GM20000 (cell line): Measurements from ENCODE around the gene TMCO6.
"Not testable (repeated sequence)": the region's sequence is repeated elsewhere in the genome, so short reads cannot be mapped to it uniquely, and the experiment has no call there.

Experiments
- DNase-seq: peaks from one replicate; pipeline ENCODE4 v3.0.0; 2012; ENCODE audit warnings: low spot score
- CTCF ChIP-seq: IDR thresholded peaks from 2 replicates; pipeline ENCODE4 v1.5.1; 2012; ENCODE audit warnings: mild to moderate bottlenecking, control low read depth; ENCODE audit errors: extremely low read depth, missing control alignments

The TMCO6 gene

GRCh38 chr5:140598836-140599235 lies 40.4 kb upstream of the TMCO6 start:
- DNase-seq, result no peak
- TF ChIP-seq CTCF, result no peak

- no peak for TF ChIP-seq CTCF
- DNase-seq, result no peak
Observed at GRCh38 chr5:140600096-140600495, 39.2 kb upstream of the TMCO6 start.

DNA sequence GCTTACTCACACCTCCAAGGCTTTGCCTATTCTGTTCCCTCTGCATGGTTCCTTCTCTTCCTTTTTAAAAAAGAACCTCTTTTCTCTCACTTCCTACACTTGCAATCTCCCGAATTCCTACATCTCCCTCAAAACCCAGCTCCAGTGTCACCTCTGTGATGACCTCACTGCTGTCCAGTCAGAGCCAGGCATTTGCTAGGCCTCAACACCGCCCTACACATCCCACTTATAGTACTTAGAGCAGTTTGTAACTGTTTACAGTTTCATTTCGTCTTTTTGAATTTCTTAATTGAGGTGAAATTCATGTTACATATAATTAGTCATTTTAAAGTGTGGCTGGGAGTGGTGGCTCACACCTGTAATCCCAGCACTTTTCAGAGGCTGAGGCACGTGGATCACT lies 37.1 kb upstream of the TMCO6 start:
- no peak for DNase-seq
- no peak for TF ChIP-seq CTCF

DNA sequence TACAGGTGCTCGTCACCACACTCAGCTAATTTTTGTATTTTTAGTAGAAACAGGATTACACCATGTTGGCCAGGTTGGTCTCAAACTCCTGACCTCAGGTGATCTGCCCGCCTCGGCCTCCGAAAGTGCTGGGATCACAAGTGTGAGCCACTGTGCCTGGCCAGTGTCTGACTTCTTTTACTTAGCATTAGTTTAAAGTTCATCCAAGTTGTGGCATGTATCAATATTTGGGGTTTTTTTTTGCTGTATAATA lies 35.9 kb upstream of the TMCO6 start:
- DNase-seq, result not testable (repeated sequence)

- no peak for TF ChIP-seq CTCF
- no peak for DNase-seq
Observed at GRCh38 chr5:140603734-140604133, 35.5 kb upstream of the TMCO6 start.

DNA sequence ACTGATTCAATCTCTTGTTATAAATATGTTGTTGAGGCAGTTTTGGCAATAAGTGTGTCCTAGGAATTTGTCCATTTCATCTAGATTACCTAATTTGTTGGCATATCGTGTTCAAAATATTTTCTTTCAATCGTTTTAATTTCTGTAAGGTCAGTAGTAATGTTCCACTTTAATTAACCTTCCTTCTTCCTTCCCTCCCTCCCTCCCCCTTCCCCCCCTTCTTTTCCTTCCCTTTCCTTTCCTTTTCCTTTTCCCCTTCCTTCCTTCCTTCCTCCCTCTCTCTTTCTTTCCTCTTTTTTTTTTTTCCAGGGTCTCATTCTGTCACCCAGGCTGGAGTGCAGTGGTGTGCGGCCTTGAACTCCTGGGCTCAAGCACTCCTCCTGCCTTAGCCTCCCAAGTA lies 33.4 kb upstream of the TMCO6 start:
- no peak for TF ChIP-seq CTCF
- no peak for DNase-seq

- no peak for DNase-seq
- no peak for TF ChIP-seq CTCF
Observed at GRCh38 chr5:140607031-140607430, 32.2 kb upstream of the TMCO6 start.

GRCh38 chr5:140608722-140609121 lies 30.5 kb upstream of the TMCO6 start:
- TF ChIP-seq CTCF, result no peak
- no peak for DNase-seq
